Measurements from ENCODE around the gene CREB3L2.

The CREB3L2 gene

DNA sequence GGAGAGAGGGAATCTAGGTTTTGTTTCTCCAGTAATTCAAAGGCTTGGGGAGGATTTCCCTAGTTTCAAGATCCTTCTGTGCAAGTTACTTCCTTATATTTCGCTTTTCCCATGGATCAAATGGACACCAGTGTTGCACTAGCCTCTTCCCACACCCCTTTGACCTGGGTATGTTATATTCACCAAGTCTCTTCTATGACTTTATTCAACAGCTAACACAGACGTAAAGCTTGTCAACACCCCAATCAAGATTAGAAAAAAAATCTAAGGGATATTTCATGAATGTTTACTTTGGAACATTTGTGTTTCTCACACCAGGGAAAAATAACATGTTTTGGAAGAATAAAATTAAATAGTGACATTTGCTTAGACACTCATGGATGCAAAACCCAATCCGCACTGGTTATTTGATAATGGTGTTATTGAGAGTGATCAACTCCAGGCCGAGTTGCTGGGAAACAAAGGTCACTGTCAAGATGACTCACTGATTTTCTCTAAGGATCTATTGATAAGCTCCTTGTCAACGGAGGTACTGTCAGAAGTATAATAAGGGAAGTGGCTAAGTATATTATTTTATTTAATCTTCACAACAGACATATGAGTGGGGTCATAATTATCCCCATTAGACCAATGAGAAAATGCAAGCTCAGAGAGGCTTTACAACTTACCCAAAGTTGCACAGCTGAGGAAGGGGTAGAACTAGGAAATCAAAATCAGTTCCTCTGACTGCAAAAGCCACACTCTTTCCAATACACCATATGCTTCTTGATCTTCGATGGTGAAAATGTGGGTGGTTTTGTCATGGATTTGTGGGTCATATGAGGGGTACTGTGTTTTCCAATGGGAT, 52.2 kb downstream of the CREB3L2 start:
- DNase-seq = no peak

DNA sequence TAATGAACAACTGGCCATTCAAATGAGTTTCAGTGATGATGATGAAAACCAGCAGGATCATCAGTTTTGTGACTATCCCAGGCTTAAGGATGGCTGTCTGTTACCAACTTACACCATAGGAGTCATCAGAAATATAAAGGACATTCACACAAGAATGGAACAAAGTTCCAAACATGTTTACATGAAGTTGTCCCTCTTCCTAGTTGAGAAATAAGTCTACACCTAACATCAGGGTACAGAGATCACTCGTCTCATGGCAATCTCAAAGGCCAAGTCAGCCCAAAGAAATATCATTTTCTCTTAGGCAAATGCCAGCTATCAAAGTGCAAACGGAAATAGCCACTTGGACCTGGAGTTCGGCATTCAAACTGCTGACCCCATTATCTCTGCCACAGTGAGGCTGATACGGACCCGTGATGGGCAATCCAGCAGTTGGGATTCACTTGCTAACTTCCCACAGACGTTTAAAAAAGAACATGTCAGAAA, 53.0 kb downstream of the CREB3L2 start:
- DNase-seq = no peak

DNA sequence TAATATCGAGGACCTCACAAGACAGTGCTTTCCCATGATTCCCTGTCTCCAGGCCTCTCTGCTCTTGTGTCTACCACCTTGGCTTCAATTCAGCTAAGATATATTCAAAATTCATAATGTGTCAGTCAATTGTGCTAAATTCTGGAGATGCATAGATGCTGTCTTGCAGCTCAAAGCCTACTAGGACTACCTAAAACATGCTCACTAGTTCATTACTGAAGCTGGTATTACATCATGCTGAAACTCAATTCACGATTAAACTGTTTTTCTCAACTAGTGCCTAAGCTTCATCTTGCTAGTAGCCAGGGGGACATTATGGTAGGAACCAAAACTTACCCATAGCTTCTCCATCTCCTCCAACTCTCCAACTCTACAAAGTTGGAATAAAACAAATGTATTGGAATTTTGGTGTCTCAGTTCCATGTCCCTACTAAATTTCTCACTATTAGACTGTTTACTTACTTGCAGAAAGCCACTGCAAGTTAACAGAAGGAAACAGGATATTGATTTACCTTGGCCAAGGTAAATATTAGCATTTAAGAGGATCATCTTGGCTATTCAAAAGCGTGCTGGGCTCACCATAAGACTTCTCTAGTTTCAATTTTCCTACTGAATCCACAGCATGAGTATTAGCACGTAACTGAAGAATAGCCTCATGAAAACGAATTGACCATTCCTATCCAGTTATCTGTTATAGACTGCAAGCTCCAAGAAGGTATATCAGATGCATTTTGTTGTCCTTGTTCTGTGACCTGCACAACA, 53.6 kb downstream of the CREB3L2 start:
- no peak for DNase-seq

DNA sequence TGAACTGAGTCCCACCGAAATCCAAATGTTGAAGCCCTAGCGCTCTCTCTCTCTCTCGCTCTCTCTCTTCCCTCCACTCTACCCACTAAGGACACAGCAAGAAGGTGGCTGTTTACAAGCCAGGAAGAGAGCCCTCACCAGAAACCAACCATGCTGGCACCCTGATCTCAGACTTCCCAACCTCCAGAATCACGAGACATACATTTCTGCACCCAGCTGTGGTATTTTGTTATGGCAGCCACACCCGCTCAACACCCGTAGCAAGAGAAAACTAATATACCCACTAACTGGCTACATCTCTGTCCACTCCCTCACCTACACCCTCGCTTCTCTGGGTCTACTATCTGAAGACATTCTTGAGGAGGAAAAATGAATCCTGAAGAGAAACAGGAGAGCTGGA, 54.8 kb downstream of the CREB3L2 start:
- no peak for DNase-seq

DNA sequence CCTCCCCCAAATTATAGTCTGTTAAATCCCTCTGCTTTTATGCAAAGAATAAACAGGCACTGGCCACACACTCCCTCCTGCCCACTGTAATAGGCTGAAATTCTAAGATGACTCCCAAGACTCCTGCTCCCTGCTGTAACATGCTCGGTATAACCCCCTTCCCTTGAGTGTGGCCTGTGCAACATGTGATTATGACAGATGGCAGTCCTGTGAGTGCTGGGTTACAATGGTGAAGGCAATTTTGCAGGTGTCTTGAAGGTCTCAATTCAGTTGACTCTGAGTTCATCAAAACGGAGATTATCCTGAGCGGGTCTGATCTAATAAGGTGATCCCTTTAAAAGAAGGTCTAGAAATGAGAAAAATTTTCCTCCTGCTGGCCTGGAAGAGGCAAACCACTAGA, 55.9 kb downstream of the CREB3L2 start:
- no peak for DNase-seq

DNA sequence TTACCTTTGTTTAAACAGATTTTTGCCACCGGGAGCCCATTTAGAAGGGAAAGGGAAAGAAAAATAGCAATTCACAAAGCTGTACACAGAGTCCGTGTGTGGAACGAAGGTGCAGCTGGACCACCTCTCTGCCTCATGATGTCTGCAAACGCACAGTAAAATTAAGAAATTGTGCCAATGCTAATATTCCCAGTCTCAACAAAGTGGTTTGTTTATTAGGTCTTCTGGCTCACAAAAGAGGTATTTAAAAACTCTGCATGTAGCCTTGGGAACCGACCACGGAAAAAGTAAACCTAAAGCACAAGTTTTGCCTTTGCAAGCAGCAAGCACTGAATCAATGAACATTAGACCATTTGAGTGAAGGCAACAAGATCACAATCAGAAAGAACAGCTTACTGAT, 57.7 kb downstream of the CREB3L2 start:
- no peak for DNase-seq

DNA sequence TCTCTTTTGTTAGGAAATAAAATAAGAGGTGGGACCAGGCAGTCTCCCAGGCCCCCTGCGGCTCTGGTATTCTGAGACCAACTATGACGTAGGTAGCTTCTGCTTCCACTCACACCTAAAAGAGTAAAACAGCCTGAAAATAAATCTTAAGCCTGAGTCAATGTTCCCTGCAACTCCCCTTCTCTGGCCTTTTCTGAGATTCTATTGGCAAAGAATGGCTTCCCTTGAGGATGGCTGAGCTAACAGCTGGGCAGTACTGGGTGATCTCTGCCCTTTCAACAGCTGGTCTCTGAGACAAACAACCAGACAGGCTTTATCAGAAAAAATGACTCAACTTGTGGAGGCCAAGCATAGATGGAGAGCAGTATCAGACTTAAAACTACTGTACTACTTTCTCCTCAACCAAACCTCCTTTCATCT, 58.7 kb downstream of the CREB3L2 start:
- no peak for DNase-seq

DNA sequence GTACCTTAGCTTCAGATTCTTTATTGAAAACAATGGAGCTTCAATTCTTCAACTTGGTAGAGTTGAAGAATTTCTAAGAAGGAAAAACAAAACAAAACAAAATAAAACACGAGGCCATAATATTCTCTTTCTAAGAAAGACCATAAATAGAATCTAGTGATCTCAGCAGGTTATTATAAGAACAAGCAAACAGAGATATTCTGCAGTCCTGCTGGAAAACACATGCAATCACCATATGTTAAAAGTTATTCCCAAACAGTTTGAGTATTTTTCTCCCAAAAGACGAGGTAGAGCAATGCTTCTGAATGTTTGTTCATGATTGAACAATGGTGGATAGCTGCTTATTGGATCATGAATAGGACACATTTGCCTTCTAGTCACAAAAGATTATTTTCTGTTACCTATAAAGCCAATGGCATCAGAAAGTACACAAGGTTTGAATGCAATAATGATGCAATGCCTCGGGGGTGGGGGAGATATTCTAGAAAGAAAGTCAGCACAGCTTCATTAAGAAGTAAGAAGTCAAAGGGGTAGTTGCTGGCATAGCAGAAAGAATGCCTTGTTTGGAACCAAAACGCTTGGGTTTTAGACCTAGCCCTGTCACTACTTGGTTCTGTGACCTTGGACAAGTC, 59.3 kb downstream of the CREB3L2 start:
- DNase-seq = no peak

DNA sequence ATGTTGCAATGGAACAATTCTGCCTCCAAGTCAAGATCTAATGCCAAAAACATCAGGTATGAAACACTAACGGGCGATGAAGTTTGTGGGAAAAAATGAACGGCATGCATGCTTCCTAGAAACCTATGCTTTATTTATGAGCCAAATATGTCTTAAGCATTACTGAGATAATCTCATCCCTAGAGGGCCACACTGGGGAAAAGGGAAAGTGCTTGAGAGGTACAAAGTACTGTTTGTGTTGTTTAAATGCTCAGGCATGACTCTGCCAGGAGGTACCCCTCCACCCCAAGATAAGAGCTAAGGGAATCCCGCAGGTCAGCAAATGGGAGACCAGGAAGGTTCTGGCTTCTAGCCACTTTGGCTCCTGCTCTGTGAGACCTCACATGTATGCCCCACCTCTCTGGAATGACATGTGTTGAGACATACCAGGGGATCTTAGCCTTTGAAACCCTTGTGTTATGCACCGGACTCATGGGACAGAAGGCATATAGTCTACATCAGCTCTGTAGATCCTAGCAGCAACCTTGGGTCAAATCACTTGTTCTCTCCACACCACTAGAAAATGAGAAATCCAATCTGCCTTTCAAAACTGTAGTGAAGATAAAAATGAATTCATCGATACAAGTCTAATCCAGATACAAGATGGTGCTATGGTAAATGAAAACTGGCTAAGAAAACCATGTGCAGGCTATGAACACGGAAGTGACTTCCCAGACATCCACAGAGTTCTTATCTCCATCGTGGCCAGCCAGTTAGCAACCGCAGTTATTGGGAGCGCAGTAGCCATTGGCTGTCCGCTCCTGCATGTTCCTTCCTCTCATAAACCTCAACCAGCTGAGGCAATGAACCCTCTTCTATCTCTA, 61.0 kb downstream of the CREB3L2 start:
- DNase-seq = no peak

DNA sequence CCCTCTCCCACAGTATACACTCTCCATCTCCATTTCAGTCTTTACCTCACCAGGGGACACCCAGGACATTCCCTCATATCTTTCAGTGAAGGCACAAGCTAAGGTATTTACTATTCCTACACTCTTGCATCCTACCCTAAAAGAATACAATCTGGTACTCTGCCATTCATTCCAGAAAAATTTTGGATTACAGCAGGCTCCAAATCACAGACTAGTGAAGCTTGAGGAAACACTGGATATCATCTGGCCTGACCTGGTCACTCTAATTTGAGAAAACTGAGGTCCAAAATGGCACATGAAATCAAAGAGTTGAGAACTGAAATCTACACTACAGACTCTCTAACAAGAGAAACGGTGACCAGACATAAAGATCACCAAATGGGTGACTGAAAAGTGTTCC, 61.7 kb downstream of the CREB3L2 start:
- no peak for DNase-seq

DNA sequence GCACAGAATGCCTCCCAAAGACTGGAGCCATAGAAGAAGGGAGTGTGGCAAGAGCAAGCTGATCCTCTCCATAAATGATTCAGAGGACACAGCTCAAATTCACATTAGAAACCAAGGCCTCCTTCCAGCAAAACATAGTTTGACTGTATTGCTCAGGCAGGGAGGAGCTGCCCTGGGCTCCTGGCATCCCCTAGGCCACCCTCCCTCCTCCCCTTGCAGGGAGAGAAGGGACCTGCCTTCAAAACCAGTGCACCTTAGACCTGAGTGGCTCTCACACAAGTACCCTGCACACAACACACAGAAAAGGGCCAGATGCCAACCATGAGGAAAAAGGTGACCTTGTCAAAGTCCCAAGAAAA, 64.7 kb downstream of the CREB3L2 start:
- DNase-seq = no peak

DNA sequence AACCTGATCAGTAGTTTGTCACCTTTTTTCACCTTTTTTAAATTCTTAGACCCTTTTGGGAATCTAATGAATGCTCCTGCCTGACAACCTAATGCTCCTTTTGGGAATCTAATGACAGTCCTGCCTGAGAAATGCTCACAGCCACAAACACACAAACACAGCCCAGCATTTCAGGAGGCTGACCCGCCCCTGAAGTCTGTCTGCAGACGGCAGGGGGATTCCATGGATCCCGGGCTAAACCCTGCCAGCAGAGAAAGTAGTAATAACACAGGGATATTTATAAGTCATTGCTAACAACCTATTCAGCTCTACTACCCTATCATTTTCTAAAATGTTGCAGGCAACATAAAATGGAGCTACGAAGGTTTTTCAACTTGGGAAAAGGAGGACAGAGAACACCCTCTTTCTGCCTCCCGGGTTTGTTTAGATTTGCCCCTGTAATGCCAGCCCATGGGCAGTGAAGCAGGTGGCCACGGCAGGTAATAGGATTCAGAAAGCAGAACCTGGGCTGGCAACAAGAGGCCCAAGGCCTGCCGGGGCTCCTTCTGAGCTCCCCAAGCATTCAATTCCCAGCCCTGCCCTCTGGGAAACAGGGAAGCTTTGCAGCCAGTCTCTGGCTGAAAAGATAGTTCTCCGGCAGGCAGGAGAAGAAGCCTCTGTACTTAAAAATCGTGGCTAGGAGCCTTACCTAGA, 65.2 kb downstream of the CREB3L2 start:
- DNase-seq = no peak

DNA sequence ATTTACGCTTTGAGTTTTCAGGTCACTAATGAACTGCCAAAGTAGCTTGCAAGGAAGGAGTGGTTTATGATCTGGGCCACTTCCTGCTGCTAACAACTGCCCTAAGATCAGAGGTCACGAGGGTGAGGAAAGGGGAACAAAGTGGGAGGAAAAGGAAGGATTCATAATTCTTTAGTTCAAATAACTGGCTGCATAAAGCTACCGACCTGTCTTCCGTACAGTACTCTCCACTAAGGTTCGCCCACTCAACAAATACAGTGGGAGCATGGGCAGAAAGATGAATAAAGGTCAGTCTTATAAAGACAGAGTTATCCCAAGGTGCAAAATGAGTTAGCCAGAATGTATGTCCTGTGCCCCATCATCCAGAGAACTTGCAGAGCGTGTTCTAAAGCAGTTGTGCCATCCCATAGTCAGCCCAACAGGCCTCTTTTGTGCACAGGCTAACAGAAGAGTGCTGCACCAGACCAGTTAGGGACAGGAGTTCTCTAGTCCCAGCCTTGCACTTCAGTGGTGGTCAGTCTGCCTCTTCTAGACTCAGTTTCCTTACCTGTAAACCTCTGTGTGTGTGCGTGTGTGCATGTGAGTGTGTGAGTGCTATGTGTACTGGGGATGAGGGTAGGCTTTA, 65.9 kb downstream of the CREB3L2 start:
- DNase-seq = no peak

DNA sequence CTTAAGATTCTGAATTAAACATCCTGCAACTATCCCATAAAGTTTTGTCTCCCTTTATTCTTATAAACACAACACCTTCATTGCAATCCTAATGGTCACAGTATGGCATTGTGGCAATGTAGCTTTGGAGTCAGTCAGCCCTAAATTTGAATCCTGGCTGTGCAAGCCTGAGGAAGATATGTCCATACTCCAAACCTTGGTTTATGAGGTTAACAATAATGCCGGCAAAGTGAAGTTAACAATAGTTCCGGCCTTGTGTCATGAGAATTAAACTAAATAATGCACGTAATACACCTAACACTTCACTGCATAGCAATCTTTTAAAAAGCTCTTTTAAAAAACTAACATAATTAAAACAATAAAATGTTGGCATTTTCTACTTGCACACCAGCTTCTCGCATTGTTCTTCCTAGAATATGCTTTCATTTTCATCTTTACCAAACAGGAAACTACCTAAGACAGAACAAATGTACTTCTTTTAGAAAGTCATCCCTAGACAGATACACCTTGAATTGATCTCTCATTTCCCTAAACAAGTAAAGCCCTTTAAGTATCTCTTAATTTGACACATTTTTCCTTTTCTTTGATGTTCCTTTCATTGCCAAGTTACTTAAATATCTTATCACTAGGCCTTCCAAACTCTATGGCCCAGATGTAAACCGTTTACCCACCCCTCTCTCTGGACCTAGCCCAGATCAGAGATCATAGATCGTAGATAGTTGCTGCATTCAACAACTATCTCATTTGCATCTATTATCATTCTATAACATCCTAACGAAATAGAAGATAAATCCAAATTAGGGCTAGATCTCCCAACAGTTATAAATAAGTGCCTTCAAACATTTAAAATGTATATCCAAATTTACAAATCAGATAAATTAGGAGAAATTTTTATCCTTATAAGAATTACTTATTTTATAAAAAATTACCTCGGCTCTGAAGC, 66.7 kb downstream of the CREB3L2 start:
- DNase-seq = no peak

DNA sequence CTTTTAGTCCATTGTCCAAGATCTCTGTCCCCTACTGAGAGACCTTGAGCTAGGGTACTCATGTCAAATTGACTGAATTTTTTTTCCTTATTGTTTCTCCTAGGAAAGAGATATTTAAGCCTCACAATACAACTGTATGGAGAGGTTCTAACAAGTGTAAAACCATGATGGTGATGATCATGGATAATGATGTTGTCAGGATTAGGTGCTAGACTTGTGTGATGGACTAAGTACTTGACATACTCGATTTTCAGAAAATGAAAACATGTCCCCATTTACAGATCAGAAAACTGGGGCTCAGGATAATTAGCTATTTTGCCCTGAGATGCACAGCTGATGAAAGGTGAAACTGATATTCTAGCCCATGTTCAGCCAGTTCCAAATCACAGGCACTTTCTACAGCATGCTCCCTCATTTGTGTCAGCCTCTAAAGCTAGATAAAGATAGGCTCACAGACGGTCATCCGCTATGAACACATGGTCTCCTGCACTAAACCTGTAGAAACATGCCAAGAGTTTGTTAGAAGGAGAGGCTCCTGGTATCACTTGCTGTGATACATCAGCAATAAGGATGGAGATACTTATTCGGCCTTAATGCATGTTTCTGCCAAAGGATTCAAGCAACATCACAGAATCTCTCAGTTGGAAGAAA, 67.6 kb downstream of the CREB3L2 start:
- DNase-seq = no peak

DNA sequence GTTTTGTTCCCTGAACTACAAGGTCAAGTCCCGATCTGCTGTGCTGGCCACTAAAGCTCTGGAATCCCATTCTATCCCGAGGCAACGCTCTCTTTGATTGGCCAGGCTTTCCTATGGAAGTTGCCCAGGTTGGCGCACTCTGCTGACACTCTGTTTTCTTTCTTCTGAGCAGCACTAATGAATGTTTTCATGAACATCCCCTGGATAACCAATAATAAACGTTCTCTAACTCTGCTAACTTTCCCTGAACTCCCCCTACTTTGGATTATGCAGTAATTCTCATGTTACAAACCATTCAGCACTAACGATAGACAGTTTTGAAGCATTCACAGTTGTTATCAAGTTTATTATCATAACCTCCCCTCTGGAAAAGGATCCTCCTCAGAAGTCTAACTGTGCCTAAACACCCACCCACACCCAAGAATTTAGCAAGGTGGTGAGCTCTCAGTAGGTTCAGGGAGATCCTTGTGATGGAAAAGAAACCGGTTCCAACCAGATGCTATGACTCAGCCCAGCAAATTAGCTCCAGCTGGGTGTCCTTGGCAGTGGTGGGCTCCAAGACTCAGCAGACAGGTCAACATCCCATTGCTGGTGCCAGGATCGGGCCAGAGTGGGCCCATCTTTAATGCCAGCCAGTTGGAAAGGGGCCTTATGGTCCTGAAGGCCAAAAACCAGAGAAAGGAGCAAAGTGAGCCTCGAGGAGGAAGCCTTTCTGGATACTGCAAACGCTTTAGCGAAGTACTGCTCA, 68.4 kb downstream of the CREB3L2 start:
- no peak for DNase-seq

DNA sequence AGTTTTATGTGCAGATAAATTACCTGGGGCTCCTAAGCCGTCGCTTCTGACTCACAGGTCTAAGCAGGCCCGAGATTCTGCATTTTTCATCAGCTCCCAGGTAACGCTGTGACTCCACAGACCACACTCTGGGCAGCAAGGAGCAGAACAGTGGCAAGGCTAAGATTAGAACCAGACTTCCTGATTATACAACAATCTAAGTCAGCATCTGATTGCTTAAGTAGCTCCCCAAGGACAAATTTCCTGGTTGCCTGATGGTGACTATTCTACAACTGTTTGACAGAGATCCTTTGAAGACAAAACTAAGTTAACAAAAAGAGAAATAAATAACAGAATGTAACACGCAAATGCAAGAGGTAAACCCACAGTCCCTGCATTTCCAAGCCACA, 69.0 kb downstream of the CREB3L2 start:
- DNase-seq = no peak

DNA sequence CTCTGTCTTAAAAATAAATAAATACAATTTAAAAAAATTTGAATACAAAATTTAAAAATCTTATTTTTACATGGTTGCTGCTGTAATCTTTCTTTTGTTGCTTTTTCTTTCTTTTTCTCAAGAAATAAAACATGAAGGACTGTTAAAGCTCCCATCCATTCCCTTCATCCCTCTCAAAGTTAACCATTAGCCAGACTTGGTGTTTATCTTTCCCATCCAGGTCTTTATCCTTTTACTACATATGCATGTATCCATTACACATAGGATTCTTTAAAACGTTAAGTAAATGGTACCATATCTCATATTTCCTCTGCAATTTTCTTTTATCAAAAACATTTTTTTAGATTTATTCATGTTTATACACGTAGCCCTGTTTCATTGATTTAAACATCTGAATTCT, 70.1 kb downstream of the CREB3L2 start:
- no peak for DNase-seq

DNA sequence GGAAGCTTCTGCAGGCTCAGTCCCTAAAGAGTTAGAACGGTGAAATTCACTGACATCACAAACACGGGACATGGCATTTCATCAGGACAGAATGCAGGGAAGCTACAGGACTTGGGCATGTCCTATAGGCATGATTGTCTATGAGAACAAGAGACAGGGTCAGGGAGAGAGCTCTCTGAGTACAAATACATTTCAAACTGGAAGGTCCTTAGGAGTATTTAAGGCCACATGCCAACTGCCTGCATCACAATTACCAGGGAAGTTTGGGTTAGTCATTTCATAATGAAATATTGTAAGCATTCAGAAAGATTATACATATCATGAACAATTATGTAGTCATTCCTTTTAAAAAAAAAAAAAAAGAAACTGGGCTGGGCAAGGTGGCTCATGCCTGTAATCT, 71.3 kb downstream of the CREB3L2 start:
- no peak for DNase-seq

Data from activated naive CD4-positive, alpha-beta T cell treated with Interleukin-2 at 50 U/mL for 16 hours (primary cell).